HepG2 (cell line): ENCODE measurements around the gene MASP1. TPM values are rescaled to one million over a fixed set of nuclear protein-coding genes. Genes with fewer than 3 reads are reported as not detected.

Source experiments
- ADNP ChIP-seq: sonication (generic); formaldehyde crosslinking; IDR thresholded peaks from 2 replicates; pipeline ENCODE4 v1.4.0; 2020; ENCODE audit warnings: missing genetic modification reagents
- GFI1 ChIP-seq: sonication (generic); formaldehyde crosslinking; IDR thresholded peaks from 2 replicates; pipeline ENCODE4 v1.5.0; 2020; ENCODE audit warnings: missing genetic modification reagents, mild to moderate bottlenecking, borderline replicate concordance
- HNF4G ChIP-seq, 2 experiments: sonication (generic) in 1 of 2; formaldehyde crosslinking in 1 of 2; IDR thresholded peaks; 2 replicates each; pipeline versions ENCODE4 v1.4.0 to v1.6.1; 2011 to 2020; ENCODE audit warnings: borderline replicate concordance in 2 of 2, low read depth in 2 of 2, mild to moderate bottlenecking in 2 of 2, low read length in 1 of 2, missing genetic modification reagents in 1 of 2, moderate library complexity in 1 of 2
- KDM2A ChIP-seq: sonication (generic); formaldehyde crosslinking; IDR thresholded peaks from 2 replicates; pipeline ENCODE4 v1.4.0; 2020; ENCODE audit warnings: low read depth, missing genetic modification reagents, borderline replicate concordance
- KDM6A ChIP-seq: IDR thresholded peaks from 2 replicates; pipeline ENCODE4 v1.6.1; 2016; ENCODE audit warnings: low read depth
- MEF2D ChIP-seq: sonication (generic); formaldehyde crosslinking; IDR thresholded peaks from 2 replicates; pipeline ENCODE4 v1.5.1; 2020; ENCODE audit warnings: mild to moderate bottlenecking, missing genetic modification reagents
- SALL1 ChIP-seq: sonication (generic); formaldehyde crosslinking; IDR thresholded peaks from 2 replicates; pipeline ENCODE4 v1.8.0; 2022; ENCODE audit warnings: mild to moderate bottlenecking, missing genetic modification reagents
- SOX5 ChIP-seq: IDR thresholded peaks from 2 replicates; pipeline ENCODE4 v1.6.1; 2016; ENCODE audit warnings: borderline replicate concordance
- SOX6 ChIP-seq, 2 experiments: fragments of 450-650 bp in 1 of 2; sonication (generic) in 1 of 2; formaldehyde crosslinking in 1 of 2; IDR thresholded peaks; 2 replicates each; pipeline versions ENCODE4 v1.4.0 to v1.6.1; 2017 to 2020; ENCODE audit warnings: antibody characterized with exemption in 1 of 2, mild to moderate bottlenecking in 1 of 2, missing genetic modification reagents in 1 of 2
- ZBTB3 ChIP-seq: sonication (generic); formaldehyde crosslinking; IDR thresholded peaks from 2 replicates; pipeline ENCODE4 v1.4.0; 2020; ENCODE audit warnings: low read depth, mild to moderate bottlenecking, moderate library complexity, missing genetic modification reagents, borderline replicate concordance
- ZNF350 ChIP-seq: sonication (generic); formaldehyde crosslinking; IDR thresholded peaks from 2 replicates; pipeline ENCODE4 v1.4.0; 2020; ENCODE audit warnings: mild to moderate bottlenecking, low read depth, missing genetic modification reagents, borderline replicate concordance
- ZNF552 ChIP-seq: sonication (generic); formaldehyde crosslinking; IDR thresholded peaks from 2 replicates; pipeline ENCODE4 v1.9.0; 2022; ENCODE audit warnings: missing genetic modification reagents, mild to moderate bottlenecking, borderline replicate concordance
- ZNF563 ChIP-seq: sonication (generic); formaldehyde crosslinking; IDR thresholded peaks from 2 replicates; pipeline ENCODE4 v1.8.0; 2022; ENCODE audit warnings: mild to moderate bottlenecking, moderate library complexity, missing genetic modification reagents
- polyA plus RNA-seq, 8 experiments: library from polyadenylated mRNA; depleted of rRNA in 3 of 8; stranded (reverse) in 7 of 8; unstranded in 1 of 8; fragments of >200 nt; fragmentation: Illumina TruSeq in 4 of 8; extraction: Trizol in 4 of 8; gene quantifications; 2 replicates each; pipeline versions ENCODE4 v1.2.1 to v1.2.3, GENCODE V29; 2011 to 2016; ENCODE audit warnings: low read depth in 4 of 8, missing spikeins in 1 of 8, mixed read lengths in 1 of 8; ENCODE audit not compliant: insufficient read depth in 1 of 8
- total RNA-seq, 5 experiments: library from RNA; depleted of rRNA; stranded (reverse); fragments of >200 nt; fragmentation: Illumina TruSeq; extraction: Trizol; gene quantifications; 2 replicates each; pipeline ENCODE4 v1.2.3, GENCODE V29; 2016; ENCODE audit warnings: low read depth in 1 of 5
- TF ChIP-seq, protein P1 (sequence below): sonication (generic); formaldehyde crosslinking; IDR thresholded peaks from 2 replicates; pipeline ENCODE4 v1.5.1; 2020; ENCODE audit warnings: mild to moderate bottlenecking, moderate library complexity, missing genetic modification reagents
- TF ChIP-seq, protein P2 (sequence below): sonication (generic); formaldehyde crosslinking; IDR thresholded peaks from 2 replicates; pipeline ENCODE4 v1.5.1; 2020; ENCODE audit warnings: mild to moderate bottlenecking, missing genetic modification reagents, moderate library complexity
- TF ChIP-seq, protein P3 (sequence below): sonication (generic); formaldehyde crosslinking; IDR thresholded peaks from 2 replicates; pipeline ENCODE4 v1.4.0; 2020; ENCODE audit warnings: missing genetic modification reagents

The MASP1 gene
- total and polyA plus RNA-seq, 2 of the 13 experiments (the other 11 are each of a cell fraction or from before 2014, with no cell fraction given), result 10.8 to 56.0 TPM

DNA sequence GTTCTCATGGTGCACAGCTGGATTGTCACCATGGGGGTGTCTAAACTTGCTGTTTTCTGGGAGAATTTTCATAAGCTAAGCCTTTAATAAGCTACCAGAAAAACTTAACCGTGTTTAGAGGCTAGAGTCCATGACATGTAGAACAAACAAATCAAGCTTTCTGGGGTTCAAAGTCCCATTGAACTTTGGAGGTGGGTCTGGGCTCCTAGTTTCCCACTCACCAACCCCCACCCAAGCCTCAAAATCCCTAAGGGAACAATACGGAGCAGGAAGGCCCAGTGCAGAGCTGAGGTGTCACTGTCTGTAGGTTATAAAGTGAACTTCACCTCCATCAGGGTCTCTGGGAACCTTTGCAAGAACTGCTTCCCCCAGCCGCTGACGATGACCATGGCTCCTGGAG lies 68.7 kb downstream of the MASP1 start (continued):
- TF ChIP-seq, protein P1, sequence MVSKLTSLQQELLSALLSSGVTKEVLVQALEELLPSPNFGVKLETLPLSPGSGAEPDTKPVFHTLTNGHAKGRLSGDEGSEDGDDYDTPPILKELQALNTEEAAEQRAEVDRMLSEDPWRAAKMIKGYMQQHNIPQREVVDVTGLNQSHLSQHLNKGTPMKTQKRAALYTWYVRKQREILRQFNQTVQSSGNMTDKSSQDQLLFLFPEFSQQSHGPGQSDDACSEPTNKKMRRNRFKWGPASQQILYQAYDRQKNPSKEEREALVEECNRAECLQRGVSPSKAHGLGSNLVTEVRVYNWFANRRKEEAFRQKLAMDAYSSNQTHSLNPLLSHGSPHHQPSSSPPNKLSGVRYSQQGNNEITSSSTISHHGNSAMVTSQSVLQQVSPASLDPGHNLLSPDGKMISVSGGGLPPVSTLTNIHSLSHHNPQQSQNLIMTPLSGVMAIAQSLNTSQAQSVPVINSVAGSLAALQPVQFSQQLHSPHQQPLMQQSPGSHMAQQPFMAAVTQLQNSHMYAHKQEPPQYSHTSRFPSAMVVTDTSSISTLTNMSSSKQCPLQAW, result no peak
- TF ChIP-seq ZNF563 (no peak), SOX6 (IDR thresholded peaks at IDR 0.05) (no peak), SOX6 (CRISPR knock-in tag; IDR thresholded peaks at IDR 0.05) (peak; percentile 46; the same call in 1 of the 2 replicates), ZBTB3 (CRISPR knock-in tag) (no peak), MEF2D (CRISPR knock-in tag) (0 out of 2 replicates have a peak, but pooled peaks have one; percentile 41), ADNP (CRISPR knock-in tag) (no peak), SOX5 (peak; percentile 16; the same call in 1 of the 2 replicates), SALL1 (CRISPR knock-in tag) (peak; percentile 68), ZNF552 (CRISPR knock-in tag) (no peak), GFI1 (CRISPR knock-in tag) (0 out of 2 replicates have a peak, but pooled peaks have one; percentile 39), ZNF350 (0 out of 2 replicates have a peak, but pooled peaks have one; percentile 20), HNF4G (IDR thresholded peaks at IDR 0.05; ENCODE audit: borderline replicate concordance, low read depth, low read length) (peak; percentile 42; the same call in 1 of the 2 replicates), HNF4G (CRISPR knock-in tag; IDR thresholded peaks at IDR 0.05; ENCODE audit: borderline replicate concordance, low read depth) (no peak), KDM6A (CRISPR knock-in tag) (peak; percentile 25; the same call in 1 of the 2 replicates), KDM2A (no peak)
- TF ChIP-seq, protein P2, sequence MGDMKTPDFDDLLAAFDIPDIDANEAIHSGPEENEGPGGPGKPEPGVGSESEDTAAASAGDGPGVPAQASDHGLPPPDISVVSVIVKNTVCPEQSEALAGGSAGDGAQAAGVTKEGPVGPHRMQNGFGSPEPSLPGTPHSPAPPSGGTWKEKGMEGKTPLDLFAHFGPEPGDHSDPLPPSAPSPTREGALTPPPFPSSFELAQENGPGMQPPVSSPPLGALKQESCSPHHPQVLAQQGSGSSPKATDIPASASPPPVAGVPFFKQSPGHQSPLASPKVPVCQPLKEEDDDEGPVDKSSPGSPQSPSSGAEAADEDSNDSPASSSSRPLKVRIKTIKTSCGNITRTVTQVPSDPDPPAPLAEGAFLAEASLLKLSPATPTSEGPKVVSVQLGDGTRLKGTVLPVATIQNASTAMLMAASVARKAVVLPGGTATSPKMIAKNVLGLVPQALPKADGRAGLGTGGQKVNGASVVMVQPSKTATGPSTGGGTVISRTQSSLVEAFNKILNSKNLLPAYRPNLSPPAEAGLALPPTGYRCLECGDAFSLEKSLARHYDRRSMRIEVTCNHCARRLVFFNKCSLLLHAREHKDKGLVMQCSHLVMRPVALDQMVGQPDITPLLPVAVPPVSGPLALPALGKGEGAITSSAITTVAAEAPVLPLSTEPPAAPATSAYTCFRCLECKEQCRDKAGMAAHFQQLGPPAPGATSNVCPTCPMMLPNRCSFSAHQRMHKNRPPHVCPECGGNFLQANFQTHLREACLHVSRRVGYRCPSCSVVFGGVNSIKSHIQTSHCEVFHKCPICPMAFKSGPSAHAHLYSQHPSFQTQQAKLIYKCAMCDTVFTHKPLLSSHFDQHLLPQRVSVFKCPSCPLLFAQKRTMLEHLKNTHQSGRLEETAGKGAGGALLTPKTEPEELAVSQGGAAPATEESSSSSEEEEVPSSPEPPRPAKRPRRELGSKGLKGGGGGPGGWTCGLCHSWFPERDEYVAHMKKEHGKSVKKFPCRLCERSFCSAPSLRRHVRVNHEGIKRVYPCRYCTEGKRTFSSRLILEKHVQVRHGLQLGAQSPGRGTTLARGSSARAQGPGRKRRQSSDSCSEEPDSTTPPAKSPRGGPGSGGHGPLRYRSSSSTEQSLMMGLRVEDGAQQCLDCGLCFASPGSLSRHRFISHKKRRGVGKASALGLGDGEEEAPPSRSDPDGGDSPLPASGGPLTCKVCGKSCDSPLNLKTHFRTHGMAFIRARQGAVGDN, result no peak
- TF ChIP-seq, protein P3, sequence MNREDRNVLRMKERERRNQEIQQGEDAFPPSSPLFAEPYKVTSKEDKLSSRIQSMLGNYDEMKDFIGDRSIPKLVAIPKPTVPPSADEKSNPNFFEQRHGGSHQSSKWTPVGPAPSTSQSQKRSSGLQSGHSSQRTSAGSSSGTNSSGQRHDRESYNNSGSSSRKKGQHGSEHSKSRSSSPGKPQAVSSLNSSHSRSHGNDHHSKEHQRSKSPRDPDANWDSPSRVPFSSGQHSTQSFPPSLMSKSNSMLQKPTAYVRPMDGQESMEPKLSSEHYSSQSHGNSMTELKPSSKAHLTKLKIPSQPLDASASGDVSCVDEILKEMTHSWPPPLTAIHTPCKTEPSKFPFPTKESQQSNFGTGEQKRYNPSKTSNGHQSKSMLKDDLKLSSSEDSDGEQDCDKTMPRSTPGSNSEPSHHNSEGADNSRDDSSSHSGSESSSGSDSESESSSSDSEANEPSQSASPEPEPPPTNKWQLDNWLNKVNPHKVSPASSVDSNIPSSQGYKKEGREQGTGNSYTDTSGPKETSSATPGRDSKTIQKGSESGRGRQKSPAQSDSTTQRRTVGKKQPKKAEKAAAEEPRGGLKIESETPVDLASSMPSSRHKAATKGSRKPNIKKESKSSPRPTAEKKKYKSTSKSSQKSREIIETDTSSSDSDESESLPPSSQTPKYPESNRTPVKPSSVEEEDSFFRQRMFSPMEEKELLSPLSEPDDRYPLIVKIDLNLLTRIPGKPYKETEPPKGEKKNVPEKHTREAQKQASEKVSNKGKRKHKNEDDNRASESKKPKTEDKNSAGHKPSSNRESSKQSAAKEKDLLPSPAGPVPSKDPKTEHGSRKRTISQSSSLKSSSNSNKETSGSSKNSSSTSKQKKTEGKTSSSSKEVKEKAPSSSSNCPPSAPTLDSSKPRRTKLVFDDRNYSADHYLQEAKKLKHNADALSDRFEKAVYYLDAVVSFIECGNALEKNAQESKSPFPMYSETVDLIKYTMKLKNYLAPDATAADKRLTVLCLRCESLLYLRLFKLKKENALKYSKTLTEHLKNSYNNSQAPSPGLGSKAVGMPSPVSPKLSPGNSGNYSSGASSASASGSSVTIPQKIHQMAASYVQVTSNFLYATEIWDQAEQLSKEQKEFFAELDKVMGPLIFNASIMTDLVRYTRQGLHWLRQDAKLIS (CRISPR knock-in tag), result no peak
- TF ChIP-seq, all 625 proteins: peak for 18
